Amygdala (tissue), 56 donors: ENCODE results near the gene POTED.
"Not testable (repeated sequence)": the region's sequence is repeated elsewhere in the genome, so short reads cannot be mapped to it uniquely, and the experiment has no call there.

Source experiments
- DNase-seq, 56 donors: peaks; one replicate each; lab custom pipeline; 2025; lab: John Stamatoyannopoulos, UW

POTED gene

DNA sequence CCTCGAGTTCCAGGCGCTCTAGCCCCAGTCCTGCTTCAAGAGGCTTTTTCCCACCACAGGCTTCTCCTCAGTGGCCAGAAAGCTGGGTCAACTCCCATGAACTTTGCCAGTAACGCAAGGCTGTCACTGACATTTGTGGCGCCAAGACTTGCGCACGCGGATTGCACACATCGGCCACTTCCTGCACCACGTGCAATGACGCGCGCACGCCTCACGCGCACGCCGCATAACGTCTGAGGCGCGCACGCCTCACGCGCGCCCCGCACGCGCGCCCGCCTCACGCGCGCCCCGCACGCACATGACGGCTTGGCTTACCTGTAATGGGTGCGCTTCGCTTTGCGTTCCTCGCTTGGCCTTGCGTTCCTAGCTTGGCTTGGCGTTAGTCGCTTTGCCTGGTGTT, at the start of gene POTED:
TSS of gene POTED (plus strand) at position 301 of the 400 bp plus-strand sequence. CDS start 452 bp downstream, outside the sequence.
- not testable (repeated sequence) for DNase-seq

DNA sequence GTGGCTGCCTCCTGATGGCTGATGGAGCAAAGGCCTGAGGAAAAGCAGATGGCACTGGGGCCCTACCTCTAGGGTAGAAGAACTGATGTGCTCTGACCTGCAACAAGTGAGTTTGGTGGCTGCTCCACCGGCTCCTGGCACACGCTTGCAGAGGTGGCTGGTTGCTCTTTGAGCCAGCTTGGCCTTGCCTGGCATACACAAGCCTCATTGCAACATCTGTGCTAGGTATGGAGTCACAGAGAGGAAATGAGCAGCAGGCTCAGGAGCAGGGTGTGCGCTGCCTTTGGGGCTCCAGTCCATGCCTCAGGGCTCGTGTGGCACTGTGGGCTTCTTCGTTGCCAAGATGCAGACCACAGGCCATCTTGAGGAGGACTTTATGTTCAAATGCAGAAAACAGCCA, 40.5 kb downstream of the POTED start:
- DNase-seq, result not testable (repeated sequence)

DNA sequence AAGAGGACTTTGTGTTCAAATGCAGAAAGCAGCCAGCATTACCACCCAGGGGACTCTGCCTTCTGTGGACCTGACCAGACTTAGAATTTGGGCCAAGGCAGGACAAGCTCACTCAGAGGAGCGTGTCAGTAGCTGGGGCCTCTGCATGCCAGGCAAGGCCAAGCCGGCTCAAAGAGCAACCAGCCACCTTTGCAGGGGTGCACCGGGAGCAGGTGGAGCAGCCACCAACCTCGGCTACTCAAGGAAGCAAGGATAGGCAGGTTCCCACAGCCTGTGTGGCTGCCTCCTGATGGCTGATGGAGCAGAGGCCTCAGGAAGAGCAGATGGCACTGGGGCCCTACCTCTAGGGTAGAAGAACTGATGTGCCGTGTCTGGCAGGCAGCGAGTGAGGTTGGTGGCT, 42.2 kb downstream of the POTED start:
- DNase-seq, result not testable (repeated sequence)
